Activated T-helper 1 cell treated with anti-CD3 and anti-CD28 coated beads, Interleukin-12 subunit alpha, Interleukin-12 subunit beta, Interleukin-2, Interleukin-4 antibody, amounts not matched to agents 30 ng/mL and 10 ng/mL and 1 ng/mL, durations not matched to agents 14 hours and 24 hours and 36 hours (primary cell): ENCODE measurements around the gene TARS1. TPM values are rescaled to one million over a fixed set of nuclear protein-coding genes. Genes with fewer than 3 reads are reported as not detected.
A peak's percentile ranks its signal among the peaks of the same experiment; 100 is the strongest.

Experiments
- DNase-seq: peaks from one replicate; pipeline ENCODE4 v3.0.0; 2021; ENCODE audit warnings: low spot score
- H3K27ac Mint-ChIP-seq: one replicate; pipeline ENCODE4 v1.8.0; 2021; ENCODE audit warnings: mild to moderate bottlenecking, mixed read lengths
- H3K27me3 Mint-ChIP-seq: one replicate; pipeline ENCODE4 v1.8.0; 2022; ENCODE audit warnings: mild to moderate bottlenecking, moderate library complexity, mixed read lengths; ENCODE audit not compliant: insufficient read depth
- H3K36me3 Mint-ChIP-seq: one replicate; pipeline ENCODE4 v1.8.0; 2021; ENCODE audit warnings: low read depth, mixed read lengths
- H3K4me1 Mint-ChIP-seq: one replicate; pipeline ENCODE4 v1.8.0; 2021; ENCODE audit warnings: low read depth, mixed read lengths
- H3K4me3 Mint-ChIP-seq: one replicate; pipeline ENCODE4 v1.8.0; 2021; ENCODE audit warnings: mild to moderate bottlenecking, moderate library complexity, mixed read lengths
- H3K9me3 Mint-ChIP-seq: one replicate; pipeline ENCODE4 v1.8.0; 2021; ENCODE audit warnings: mixed read lengths
- intact Hi-C: fragments of 100-400 bp; cut with micrococcal nuclease; formaldehyde crosslinking; loops from one replicate; pipeline ENCODE4 v1.15.1; 2024
- total RNA-seq: library from RNA; stranded (reverse); gene quantifications from 2 replicates; pipeline ENCODE4 v1.2.3, GENCODE V29; 2022

The TARS1 gene
- total RNA-seq, 1 donor from 2014 or later: 184 TPM

DNA sequence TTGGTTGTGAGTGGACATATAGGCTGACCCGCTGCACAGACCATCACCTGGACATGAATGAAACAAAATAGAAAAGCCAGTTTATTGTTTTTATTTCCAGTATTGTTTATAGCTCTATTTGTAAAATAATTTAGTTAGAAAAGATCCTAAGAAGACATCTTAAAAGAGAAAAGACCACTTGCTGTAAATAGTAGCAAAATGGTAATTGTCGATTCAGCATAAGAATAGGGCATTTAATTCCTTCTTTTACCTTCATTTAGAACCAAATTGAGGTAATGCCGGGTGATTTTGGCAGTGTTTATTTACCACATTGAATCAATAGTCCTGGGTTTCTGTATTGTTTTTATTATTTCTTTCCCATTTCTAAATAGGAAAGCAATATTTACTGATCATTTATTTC, 7.4 kb downstream of the TARS1 start:
- no peak overlapping the region for H3K4me3 Mint-ChIP-seq
- DNase-seq: no peak
- peaks cover 56% of the 10 kb centered on the region for H3K4me1 Mint-ChIP-seq
- no peaks in the 10 kb centered on the region for H3K9me3 Mint-ChIP-seq
- H3K27ac Mint-ChIP-seq: no peak overlapping the region
- peaks cover 56% of the 10 kb centered on the region for H3K36me3 Mint-ChIP-seq
- H3K27me3 Mint-ChIP-seq: no peaks in the 10 kb centered on the region
- intact Hi-C loops: loop anchor here (5.0 to 10.0 kb wide), 2 partner anchors 397 to 1236 kb away; no protein-coding TSS in a partner anchor

DNA sequence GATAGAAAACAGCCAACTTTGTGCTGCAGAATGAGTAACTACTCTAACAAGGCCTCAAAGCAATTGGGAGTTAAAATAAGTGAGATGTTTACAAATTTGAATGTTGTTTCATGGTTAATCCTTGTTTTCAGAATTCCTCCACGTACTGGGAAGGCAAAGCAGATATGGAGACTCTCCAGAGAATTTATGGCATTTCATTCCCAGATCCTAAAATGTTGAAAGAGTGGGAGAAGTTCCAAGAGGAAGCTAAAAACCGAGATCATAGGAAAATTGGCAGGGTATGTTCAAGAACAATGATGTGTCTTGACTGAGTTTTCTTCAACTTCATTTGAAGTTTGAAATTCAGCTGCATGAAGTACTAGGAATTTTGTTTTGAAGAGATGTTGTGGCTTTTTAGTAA, 16.4 kb downstream of the TARS1 start:
- Mint-ChIP-seq H3K9me3 (no peaks in the 10 kb centered on the region), H3K4me1 (peaks cover 4% of the 10 kb centered on the region), H3K4me3 (no peak overlapping the region), H3K27me3 (no peaks in the 10 kb centered on the region), H3K27ac (peak overlapping the region; percentile 12), H3K36me3 (peaks cover 67% of the 10 kb centered on the region)
- intact Hi-C loops: no loop called here
- no peak for DNase-seq

DNA sequence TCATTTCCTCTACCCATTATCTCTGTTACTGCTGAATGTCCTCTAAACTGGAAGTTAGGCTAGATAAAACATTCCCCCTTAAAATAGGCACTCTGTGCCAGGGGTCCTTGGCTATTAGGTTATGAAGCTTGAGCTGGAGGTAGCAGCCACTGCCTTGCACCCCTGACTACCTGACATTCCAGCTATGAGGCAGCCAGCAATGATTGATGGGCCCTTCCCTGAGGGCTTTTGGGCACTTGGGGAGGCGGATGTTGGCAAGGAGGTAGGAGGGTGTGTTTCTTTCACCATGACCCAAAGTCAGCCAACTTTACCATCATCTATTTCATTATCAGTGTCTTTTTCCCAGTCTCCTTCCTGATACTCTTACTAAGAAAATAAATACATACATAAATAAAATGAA, 17.1 kb downstream of the TARS1 start:
- peaks cover 66% of the 10 kb centered on the region for H3K36me3 Mint-ChIP-seq
- no peaks in the 10 kb centered on the region for H3K27me3 Mint-ChIP-seq
- DNase-seq: no peak
- H3K4me3 Mint-ChIP-seq: no peak overlapping the region
- H3K27ac Mint-ChIP-seq: no peak overlapping the region
- intact Hi-C loops: no loop called here
- no peaks in the 10 kb centered on the region for H3K9me3 Mint-ChIP-seq
- no peaks in the 10 kb centered on the region for H3K4me1 Mint-ChIP-seq

DNA sequence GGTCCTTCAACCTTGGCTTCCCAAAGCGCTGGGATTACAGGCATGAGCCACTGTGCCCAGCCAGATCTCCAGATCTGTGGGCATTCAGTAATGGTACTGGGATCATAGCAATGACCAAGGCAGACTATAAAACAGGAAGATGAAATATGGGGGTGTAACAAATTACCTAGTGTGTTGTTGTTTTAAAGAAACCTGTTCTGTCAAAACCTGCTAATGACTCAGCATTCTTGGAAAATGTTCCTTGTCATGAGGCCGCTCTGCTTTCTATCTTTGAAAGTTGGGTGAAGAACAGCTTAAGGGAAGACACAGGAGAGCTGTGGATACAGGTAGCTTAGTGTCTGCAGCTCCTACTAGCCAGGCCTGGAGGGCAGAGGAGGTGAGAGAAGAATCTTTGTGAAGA, 19.4 kb downstream of the TARS1 start:
- Mint-ChIP-seq H3K4me3 (no peak overlapping the region), H3K9me3 (no peaks in the 10 kb centered on the region)

DNA sequence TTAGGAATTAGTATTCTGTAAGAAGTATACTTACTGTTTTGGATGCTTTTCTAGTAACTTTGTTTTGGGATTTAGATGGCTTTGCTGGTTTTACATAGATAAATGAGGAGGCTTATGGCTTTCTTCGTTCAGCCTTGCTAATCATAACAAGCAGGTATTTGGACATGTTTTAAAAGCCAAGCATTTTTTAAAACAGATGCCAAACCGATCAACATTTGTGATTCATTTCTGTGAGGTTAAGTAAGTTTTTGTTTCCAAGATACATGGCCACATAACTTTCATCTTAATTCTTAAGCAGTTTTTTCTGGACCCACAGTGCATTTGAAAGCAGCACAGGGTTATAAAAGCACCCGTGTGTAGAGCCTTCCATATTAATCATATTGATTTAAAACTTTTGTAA, 21.7 kb downstream of the TARS1 start:
- no peaks in the 10 kb centered on the region for H3K9me3 Mint-ChIP-seq
- no peak overlapping the region for H3K27ac Mint-ChIP-seq
- intact Hi-C loops: no loop called here
- H3K36me3 Mint-ChIP-seq: peaks cover 71% of the 10 kb centered on the region
- DNase-seq: no peak
- H3K4me1 Mint-ChIP-seq: no peaks in the 10 kb centered on the region
- no peaks in the 10 kb centered on the region for H3K27me3 Mint-ChIP-seq
- H3K4me3 Mint-ChIP-seq: no peak overlapping the region

More for the DNA sequence above, 19.4 kb downstream of the TARS1 start:
- Mint-ChIP-seq H3K4me1 (no peaks in the 10 kb centered on the region), H3K27me3 (no peaks in the 10 kb centered on the region), H3K27ac (no peak overlapping the region), H3K36me3 (peaks cover 73% of the 10 kb centered on the region)
- no peak for DNase-seq
- intact Hi-C loops: no loop called here

DNA sequence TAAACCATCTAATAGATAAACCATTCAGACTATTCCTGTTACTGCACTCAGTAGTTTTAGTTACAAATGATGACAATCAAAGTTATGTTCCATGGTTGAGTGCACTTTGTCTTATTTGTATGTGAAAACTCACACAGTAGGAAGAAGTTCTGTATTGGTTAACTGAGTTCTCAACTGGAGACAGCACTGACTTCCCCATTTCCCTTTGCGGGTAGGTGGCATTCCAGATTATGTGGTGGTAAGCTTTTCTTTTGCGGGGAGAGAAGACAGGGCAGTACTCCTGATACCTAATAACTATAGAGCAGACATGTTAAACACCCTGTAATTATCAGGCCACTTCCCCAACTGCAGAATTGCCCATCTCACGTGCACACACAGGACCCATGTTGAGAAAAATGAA, 24.4 kb downstream of the TARS1 start:
- no peak overlapping the region for H3K27ac Mint-ChIP-seq
- no peak overlapping the region for H3K4me3 Mint-ChIP-seq
- no peaks in the 10 kb centered on the region for H3K9me3 Mint-ChIP-seq
- peaks cover 60% of the 10 kb centered on the region for H3K36me3 Mint-ChIP-seq
- H3K27me3 Mint-ChIP-seq: no peaks in the 10 kb centered on the region
- intact Hi-C loops: no loop called here
- no peaks in the 10 kb centered on the region for H3K4me1 Mint-ChIP-seq
- no peak for DNase-seq

DNA sequence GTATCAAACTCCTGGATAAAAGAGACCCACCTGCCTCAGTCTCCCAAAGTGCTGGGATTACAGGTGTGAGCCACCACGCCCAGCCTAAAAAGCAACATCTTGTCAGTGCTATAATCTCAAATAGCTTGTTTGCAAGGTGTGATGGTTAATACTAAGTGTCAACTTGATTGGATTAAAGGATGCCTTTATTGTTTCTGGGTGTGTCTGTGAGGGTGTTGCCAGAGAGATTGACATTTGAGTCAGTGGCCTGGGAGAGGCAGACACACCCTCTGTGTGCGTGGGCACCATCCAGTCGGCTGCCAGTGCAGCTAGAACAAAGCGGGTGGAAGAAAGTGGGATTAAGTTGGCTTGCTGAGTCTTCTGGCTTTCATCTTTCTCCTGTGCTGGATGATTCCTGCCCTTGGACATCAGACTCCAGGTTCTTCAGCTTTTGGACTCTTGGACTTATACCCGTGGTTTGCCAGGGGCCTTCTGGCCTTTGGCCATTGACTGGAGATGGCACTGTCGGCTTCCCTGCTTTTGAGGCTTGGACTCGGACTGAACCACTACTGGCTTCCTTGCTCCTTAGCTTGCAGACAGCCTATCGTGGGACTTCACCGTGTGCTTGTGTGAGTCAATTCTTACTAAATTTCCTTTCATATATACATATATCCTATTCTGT, 28.1 kb downstream of the TARS1 start:
- intact Hi-C loops: no loop called here
- no peak overlapping the region for H3K27ac Mint-ChIP-seq
- no peak overlapping the region for H3K4me3 Mint-ChIP-seq
- H3K27me3 Mint-ChIP-seq: no peaks in the 10 kb centered on the region
- H3K36me3 Mint-ChIP-seq: peaks cover 61% of the 10 kb centered on the region
- H3K9me3 Mint-ChIP-seq: peaks cover 5% of the 10 kb centered on the region
- no peaks in the 10 kb centered on the region for H3K4me1 Mint-ChIP-seq
- DNase-seq: no peak

DNA sequence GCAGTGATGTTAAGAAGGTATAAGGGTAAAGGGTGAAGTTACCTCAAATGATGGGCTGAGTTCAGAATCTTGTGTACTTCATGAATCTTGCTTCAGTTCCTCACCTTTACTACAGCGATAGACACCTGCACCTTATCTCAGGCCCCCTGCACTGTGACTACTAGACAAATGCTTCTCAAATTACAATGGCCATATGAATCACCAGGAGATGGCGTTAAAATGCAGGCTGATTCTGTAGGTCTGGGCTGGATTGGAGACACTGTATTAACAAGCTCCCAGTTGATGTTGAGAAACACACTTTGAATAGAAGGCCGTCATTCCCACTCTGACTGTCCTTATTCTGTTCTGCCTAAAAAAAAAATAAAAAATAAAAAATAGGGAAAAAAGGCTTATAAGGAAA, 29.8 kb downstream of the TARS1 start:
- intact Hi-C loops: no loop called here
- no peak for DNase-seq
- H3K9me3 Mint-ChIP-seq: peaks cover 19% of the 10 kb centered on the region
- no peaks in the 10 kb centered on the region for H3K27me3 Mint-ChIP-seq
- H3K4me1 Mint-ChIP-seq: no peaks in the 10 kb centered on the region
- H3K4me3 Mint-ChIP-seq: no peak overlapping the region
- H3K36me3 Mint-ChIP-seq: peaks cover 67% of the 10 kb centered on the region
- H3K27ac Mint-ChIP-seq: no peak overlapping the region

DNA sequence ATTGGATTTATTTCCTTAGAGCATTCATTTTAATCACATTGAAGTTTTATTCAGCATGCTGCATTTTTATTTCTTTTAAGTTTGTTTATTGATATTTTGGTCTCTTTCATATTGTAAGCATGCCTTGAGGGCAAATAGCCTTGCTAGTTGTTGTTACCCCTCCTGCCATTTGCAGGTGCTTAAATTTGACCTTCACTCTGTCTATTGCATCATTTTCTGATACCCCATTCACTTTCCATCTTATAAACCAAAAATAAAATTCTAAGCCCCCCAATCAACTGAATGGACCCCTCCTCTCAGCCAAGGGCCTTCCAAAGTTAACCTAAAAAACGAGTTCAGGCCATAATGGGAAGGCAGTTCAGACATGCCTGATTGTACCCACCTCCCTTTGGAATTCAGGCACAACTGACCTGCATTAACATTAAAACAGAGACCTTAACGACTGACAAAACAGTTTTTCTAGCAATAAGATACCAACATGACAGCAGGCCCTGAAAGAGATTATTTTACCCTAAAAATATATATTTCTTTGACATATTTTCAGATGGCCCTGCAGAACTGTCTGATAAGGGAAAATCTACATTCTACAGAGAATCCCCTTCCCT, 32.1 kb downstream of the TARS1 start:
- Mint-ChIP-seq H3K27me3 (no peaks in the 10 kb centered on the region), H3K4me3 (no peak overlapping the region), H3K4me1 (no peaks in the 10 kb centered on the region), H3K27ac (no peak overlapping the region), H3K36me3 (peaks cover 67% of the 10 kb centered on the region), H3K9me3 (peaks cover 19% of the 10 kb centered on the region)
- no peak for DNase-seq
- intact Hi-C loops: no loop called here

DNA sequence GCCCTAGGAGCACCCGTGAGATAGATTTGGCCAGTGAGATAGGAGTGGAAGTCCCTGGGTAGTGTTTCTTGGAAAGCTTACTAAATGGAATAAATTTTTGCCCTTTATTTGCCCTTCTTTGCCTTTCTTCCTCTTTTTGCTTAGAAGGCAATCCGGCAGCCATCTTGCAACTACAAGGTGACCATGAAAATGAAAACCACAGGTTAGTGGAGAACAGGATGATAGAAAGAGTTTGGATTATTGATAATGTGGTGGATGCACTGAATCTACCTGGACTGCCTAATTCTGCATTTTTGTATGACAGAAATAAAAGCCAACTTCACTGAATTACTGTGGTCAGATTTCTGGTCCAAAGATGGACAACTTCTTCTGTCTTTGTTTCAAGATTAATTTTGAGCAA, 33.2 kb downstream of the TARS1 start:
- Mint-ChIP-seq H3K4me1 (no peaks in the 10 kb centered on the region), H3K4me3 (no peak overlapping the region), H3K27me3 (no peaks in the 10 kb centered on the region), H3K27ac (no peak overlapping the region), H3K9me3 (peaks cover 19% of the 10 kb centered on the region), H3K36me3 (peaks cover 63% of the 10 kb centered on the region)
- intact Hi-C loops: no loop called here
- no peak for DNase-seq

DNA sequence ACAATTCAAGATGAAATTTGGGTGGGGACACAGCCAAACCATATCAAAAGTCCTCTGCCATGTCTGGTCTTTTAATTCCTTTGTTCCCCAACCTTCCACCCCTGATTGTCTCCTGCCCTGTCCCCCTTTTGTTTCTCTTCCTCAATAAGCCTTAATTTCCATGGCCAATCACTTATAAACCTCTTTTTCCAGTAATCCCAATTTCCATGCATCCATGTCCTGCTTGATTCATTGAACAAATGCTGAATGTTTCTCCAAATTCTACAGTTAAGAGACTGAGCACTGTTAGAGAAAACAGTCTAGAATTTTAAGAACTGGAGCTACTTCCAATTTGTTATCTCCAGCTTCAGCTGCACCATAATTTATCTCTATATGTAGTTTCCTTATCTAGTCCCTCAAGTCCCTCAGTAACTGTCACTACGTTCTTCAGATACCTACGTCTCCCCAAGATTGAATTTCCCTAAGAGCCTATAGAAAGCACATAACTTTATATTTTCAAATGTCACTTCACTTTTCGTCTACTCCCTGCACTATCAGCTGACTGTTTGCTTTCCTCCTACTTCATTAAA, 34.2 kb downstream of the TARS1 start:
- no peak overlapping the region for H3K4me3 Mint-ChIP-seq
- H3K4me1 Mint-ChIP-seq: no peaks in the 10 kb centered on the region
- H3K27ac Mint-ChIP-seq: no peak overlapping the region
- DNase-seq: no peak
- peaks cover 64% of the 10 kb centered on the region for H3K36me3 Mint-ChIP-seq
- peaks cover 19% of the 10 kb centered on the region for H3K9me3 Mint-ChIP-seq
- intact Hi-C loops: no loop called here
- H3K27me3 Mint-ChIP-seq: no peaks in the 10 kb centered on the region

DNA sequence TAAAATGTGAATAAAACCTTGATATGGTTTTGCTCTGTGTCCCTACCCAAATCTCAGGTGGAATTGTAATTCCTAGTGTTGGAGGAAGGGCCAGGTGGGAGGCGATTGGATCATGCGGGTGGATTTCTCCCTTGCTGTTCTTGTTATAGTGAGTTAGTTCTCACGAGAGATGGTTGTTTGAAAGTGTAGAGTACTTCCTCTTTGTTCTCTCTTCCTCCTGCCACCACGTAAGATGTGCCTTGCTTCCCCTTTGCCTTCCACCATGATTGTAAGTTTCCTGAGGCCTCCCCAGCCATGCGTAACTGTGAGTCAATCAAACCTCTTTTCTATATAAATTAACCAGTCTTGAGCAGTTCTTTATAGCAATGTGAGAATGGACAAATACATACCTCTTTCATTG, 34.9 kb downstream of the TARS1 start:
- no peak overlapping the region for H3K4me3 Mint-ChIP-seq
- no peak for DNase-seq
- peaks cover 19% of the 10 kb centered on the region for H3K9me3 Mint-ChIP-seq
- no peak overlapping the region for H3K27ac Mint-ChIP-seq
- no peaks in the 10 kb centered on the region for H3K4me1 Mint-ChIP-seq
- no peaks in the 10 kb centered on the region for H3K27me3 Mint-ChIP-seq
- intact Hi-C loops: no loop called here
- H3K36me3 Mint-ChIP-seq: peaks cover 57% of the 10 kb centered on the region

DNA sequence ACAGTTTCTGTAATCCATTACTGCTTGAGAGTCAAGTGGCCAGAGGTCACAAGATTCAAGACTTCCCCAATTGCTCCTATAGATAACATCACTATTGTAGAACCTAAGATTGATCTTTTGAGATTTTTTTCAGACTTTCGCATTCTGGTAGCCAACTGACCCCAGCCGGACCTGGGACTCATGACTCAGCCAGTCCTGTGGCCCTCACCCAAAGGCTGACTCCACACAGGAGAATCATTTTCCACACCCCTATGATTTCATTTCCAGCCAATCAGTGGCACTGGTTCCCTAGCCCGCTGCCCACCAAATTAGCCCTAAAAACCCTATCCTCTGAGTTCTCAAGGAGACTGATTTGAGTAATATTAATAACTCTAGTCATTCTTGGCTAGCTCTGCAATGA, 36.2 kb downstream of the TARS1 start:
- no peak for DNase-seq
- H3K4me3 Mint-ChIP-seq: no peak overlapping the region
- H3K36me3 Mint-ChIP-seq: peaks cover 48% of the 10 kb centered on the region
- H3K4me1 Mint-ChIP-seq: no peaks in the 10 kb centered on the region
- no peak overlapping the region for H3K27ac Mint-ChIP-seq
- H3K9me3 Mint-ChIP-seq: peaks cover 19% of the 10 kb centered on the region
- H3K27me3 Mint-ChIP-seq: no peaks in the 10 kb centered on the region
- intact Hi-C loops: no loop called here
